T-helper 17 cell (primary cell): ENCODE results near the gene TRIM9. TPM values are rescaled to one million over a fixed set of nuclear protein-coding genes. Genes with fewer than 3 reads are reported as not detected.
"Not testable (repeated sequence)": the region's sequence is repeated elsewhere in the genome, so short reads cannot be mapped to it uniquely, and the experiment has no call there.

Experiments used
- ATAC-seq: fragments of 150-1000 bp; cut with Tn5 transposase; 2 replicates; pipeline ENCODE4 v1.10.0; 2021; ENCODE audit warnings: mild to moderate bottlenecking, moderate library complexity
- DNase-seq, 3 donors: peaks; one replicate each; pipeline versions ENCODE4 v3.0.0 to v3.0.0-alpha.2; 2020 to 2021
- H3K9me3 ChIP-seq: one replicate; pipeline ENCODE4 v1.7.0; 2013; ENCODE audit warnings: low read length, mild to moderate bottlenecking; ENCODE audit not compliant: control insufficient read depth, poor library complexity, severe bottlenecking
- H3K27ac Mint-ChIP-seq: one replicate; pipeline ENCODE4 v1.8.0; 2022; ENCODE audit warnings: mild to moderate bottlenecking, moderate library complexity, mixed read lengths
- H3K27me3 Mint-ChIP-seq: one replicate; pipeline ENCODE4 v1.8.0; 2022; ENCODE audit warnings: mixed read lengths
- H3K36me3 Mint-ChIP-seq: one replicate; pipeline ENCODE4 v1.8.0; 2022; ENCODE audit warnings: low read depth, mixed read lengths
- H3K4me1 Mint-ChIP-seq: one replicate; pipeline ENCODE4 v1.8.0; 2022; ENCODE audit warnings: mild to moderate bottlenecking, mixed read lengths
- H3K4me3 Mint-ChIP-seq: one replicate; pipeline ENCODE4 v1.8.0; 2022; ENCODE audit warnings: mild to moderate bottlenecking, moderate library complexity, mixed read lengths
- total RNA-seq, 4 donors: library from RNA in 2 of 4; stranded (reverse) in 2 of 4; gene quantifications; one replicate each; pipeline ENCODE4 v1.2.3 and lab custom pipeline; 2022 to 2026

TRIM9 gene
- total RNA-seq, 2 donors from 2014 or later, result 0.07 to 0.16 TPM

GRCh38 chr14:51002406-51002999 is 92.4 kb downstream of the TRIM9 start:
- H3K27ac Mint-ChIP-seq, result no peak overlapping the region

DNA sequence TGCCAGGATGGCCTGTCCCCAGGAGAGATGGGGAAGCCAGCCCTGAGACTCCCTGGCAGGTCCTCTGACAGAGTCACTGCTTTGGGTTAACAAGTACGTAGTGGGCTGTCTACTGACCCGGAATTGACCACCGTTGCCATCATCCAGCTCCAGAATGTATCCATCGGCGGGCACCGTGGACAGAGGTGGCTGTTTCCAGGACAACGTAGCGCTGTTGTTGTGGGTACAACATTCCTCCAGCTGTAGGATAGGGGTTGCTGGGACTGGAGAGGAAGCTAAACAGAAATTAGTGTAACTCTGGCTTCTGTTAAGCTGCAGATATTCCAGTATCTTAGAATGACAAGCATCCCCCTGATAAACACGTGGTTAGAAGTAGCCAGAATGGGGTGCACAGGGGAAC is 94.3 kb downstream of the TRIM9 start:
- no peaks in the 10 kb centered on the region for H3K36me3 Mint-ChIP-seq
- H3K9me3 ChIP-seq, result no peaks in the 10 kb centered on the region
- H3K4me3 Mint-ChIP-seq, result no peak overlapping the region
- H3K27me3 Mint-ChIP-seq, result peaks cover 17% of the 10 kb centered on the region
- H3K4me1 Mint-ChIP-seq, result peaks cover 2% of the 10 kb centered on the region
- DNase-seq (no peak), ATAC-seq (no peak)
- no peak overlapping the region for H3K27ac Mint-ChIP-seq

More at GRCh38 chr14:51002406-51002999, 92.4 kb downstream of the TRIM9 start:
- no peaks in the 10 kb centered on the region for H3K36me3 Mint-ChIP-seq
- H3K4me1 Mint-ChIP-seq, result peaks cover 2% of the 10 kb centered on the region
- H3K9me3 ChIP-seq, result no peaks in the 10 kb centered on the region
- peaks cover 16% of the 10 kb centered on the region for H3K27me3 Mint-ChIP-seq
- no peak for DNase-seq
- no peak for ATAC-seq
- H3K4me3 Mint-ChIP-seq, result no peak overlapping the region

DNA sequence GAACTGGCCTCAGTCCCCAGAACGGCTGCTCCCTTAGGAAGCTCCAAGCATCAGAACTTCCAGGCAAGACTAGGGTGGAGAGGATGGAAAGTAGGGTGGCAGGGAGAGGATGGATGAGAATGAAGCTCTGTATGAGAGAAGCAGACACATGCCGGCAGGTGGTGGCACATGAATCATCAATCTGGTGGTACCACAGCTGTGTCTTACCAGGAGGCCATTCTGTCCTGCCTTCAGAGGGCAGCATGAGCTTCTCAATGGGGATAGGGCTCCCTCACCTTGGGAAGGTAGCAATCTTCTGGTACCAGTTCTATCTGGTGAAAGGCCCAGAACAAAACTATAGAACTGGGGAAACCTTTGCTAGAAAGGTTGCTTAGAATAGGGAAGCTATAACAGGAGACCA is 95.2 kb downstream of the TRIM9 start:
- Mint-ChIP-seq H3K36me3 (no peaks in the 10 kb centered on the region), H3K27me3 (peaks cover 25% of the 10 kb centered on the region), H3K27ac (no peak overlapping the region), H3K4me1 (peaks cover 2% of the 10 kb centered on the region), H3K4me3 (no peak overlapping the region)
- DNase-seq (no peak), ATAC-seq (no peak)
- no peaks in the 10 kb centered on the region for H3K9me3 ChIP-seq

DNA sequence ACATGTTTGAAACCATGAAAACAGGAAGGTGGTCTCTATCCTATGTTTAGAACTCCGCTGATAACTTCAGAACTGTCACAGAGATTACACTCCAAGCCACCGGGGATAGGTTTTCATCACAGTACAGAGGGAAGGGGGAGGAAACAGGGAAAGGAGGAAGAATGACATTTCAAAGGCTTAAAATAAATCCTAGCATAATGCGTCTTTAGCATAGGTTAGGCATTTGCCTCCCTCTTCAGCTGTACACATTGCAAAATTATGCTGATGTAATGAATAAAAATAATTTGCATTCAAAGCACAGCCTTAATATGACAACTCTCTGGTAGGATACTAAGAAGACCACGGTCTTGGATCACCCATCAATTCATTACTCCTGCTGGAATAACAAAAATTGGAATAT is 96.3 kb downstream of the TRIM9 start:
- ATAC-seq, result no peak
- H3K4me3 Mint-ChIP-seq, result no peak overlapping the region
- no peak overlapping the region for H3K27ac Mint-ChIP-seq
- H3K27me3 Mint-ChIP-seq, result peaks cover 31% of the 10 kb centered on the region
- DNase-seq, result no peak
- H3K36me3 Mint-ChIP-seq, result no peaks in the 10 kb centered on the region
- H3K9me3 ChIP-seq, result no peaks in the 10 kb centered on the region
- H3K4me1 Mint-ChIP-seq, result peaks cover 2% of the 10 kb centered on the region

GRCh38 chr14:50997712-50998111 is 97.2 kb downstream of the TRIM9 start:
- ATAC-seq, result no peak
- Mint-ChIP-seq H3K27ac (no peak overlapping the region), H3K4me1 (peaks cover 2% of the 10 kb centered on the region), H3K27me3 (peaks cover 36% of the 10 kb centered on the region), H3K4me3 (no peak overlapping the region), H3K36me3 (no peaks in the 10 kb centered on the region)
- no peaks in the 10 kb centered on the region for H3K9me3 ChIP-seq
- DNase-seq, result no peak

DNA sequence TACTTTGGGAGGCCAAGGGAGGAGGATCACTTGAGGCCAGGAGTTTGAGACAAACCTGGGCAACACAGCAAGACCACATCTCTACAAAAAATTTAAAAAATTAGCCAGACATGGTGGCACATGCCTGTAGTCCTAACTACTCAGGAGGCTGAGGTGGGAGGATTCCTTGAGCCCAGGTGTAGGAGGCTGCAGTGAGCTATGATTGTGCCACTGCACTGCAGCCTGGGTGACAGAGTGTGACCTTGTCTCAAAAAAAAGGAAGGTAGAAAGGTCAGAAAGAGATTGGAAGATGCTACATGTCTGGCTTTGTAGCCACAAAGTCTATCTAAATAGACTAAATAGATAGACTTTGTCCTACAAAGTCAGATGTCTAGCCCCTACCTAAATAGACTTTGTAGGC is 100.7 kb downstream of the TRIM9 start:
- not testable (repeated sequence) for DNase-seq, H3K36me3 Mint-ChIP-seq, H3K27ac Mint-ChIP-seq, H3K9me3 ChIP-seq, H3K4me3 Mint-ChIP-seq, H3K4me1 Mint-ChIP-seq, ATAC-seq
- H3K27me3 Mint-ChIP-seq, result peaks cover 38% of the 10 kb centered on the region

- no peak overlapping the region for H3K4me3 Mint-ChIP-seq
- peaks cover 2% of the 10 kb centered on the region for H3K4me1 Mint-ChIP-seq
- ATAC-seq (no peak), DNase-seq (no peak)
- no peaks in the 10 kb centered on the region for H3K36me3 Mint-ChIP-seq
- H3K9me3 ChIP-seq, result no peaks in the 10 kb centered on the region
- no peak overlapping the region for H3K27ac Mint-ChIP-seq
- H3K27me3 Mint-ChIP-seq, result peaks cover 38% of the 10 kb centered on the region
These were observed 109.0 kb downstream of the TRIM9 start for GRCh38 chr14:50985859-50986331.

DNA sequence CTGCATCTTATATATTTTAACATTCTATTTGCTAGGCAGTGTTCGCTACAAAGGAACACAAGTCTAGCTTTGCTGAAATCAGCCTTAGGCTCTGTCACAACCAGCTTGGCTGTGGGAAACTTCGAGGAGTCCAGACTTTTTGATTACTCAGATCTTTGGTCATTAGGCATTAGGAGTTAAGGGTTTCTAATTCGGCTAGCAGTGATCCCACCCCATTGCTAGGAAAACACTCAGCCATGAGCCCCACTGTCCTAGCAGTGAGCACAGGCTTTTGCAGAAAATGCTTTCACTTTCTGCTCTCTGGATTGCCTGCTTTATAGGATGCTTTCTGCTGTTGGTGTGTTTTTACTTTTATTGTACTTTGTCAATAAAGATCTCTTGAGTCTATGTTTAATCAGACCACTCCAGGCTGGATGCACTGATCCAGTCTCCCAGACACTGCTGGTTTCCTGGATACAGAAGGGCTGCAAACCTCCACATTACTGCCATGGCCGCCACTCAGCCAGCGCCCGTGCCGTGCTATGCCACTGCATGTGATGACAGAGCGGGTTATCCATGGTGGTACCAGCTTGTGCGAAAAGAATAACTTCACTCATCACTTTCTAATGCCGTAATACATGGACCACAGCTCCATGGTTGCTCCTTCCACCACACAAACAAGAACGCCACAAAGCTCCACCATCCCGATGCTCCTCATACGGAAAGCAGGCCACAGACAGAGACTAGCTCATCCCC is 109.6 kb downstream of the TRIM9 start:
- Mint-ChIP-seq H3K4me3 (no peak overlapping the region), H3K27me3 (peaks cover 44% of the 10 kb centered on the region), H3K4me1 (peaks cover 2% of the 10 kb centered on the region), H3K27ac (no peak overlapping the region), H3K36me3 (no peaks in the 10 kb centered on the region)
- no peaks in the 10 kb centered on the region for H3K9me3 ChIP-seq
- ATAC-seq, result no peak
- DNase-seq, result no peak

DNA sequence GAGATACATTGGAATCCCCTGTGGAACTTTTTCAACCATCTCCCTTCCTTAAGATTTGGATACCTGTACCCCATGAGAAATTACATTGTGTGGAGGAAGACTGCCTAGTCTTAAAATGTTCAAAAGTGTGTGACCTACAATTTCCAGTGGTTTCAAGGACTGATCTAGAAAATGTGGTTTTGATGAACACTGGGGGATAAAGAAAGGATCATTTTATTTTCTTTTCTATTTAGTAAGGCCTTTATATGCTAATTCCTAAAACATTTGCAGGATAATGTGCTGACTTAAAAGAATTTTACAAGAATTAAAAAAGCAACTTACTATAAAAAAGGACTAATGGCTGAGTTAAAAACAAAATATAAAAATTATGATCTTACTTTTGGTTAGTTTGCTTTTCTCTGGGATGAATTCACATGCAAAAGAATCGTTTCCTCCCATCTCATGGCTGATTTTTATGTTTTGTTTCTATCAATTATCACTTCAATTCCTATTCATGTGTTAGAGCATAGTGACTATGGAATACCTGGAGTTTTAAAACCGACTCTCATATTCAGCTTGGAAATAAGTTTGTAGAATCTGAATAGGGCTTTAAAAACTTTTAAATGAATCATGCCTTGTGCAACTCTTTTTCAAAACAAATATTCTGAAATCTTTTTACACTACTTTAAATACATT is 110.7 kb downstream of the TRIM9 start:
- Mint-ChIP-seq H3K4me3 (no peak overlapping the region), H3K36me3 (no peaks in the 10 kb centered on the region), H3K4me1 (peaks cover 2% of the 10 kb centered on the region), H3K27ac (no peak overlapping the region), H3K27me3 (peaks cover 53% of the 10 kb centered on the region)
- H3K9me3 ChIP-seq, result no peaks in the 10 kb centered on the region
- ATAC-seq (no peak), DNase-seq (no peak)

DNA sequence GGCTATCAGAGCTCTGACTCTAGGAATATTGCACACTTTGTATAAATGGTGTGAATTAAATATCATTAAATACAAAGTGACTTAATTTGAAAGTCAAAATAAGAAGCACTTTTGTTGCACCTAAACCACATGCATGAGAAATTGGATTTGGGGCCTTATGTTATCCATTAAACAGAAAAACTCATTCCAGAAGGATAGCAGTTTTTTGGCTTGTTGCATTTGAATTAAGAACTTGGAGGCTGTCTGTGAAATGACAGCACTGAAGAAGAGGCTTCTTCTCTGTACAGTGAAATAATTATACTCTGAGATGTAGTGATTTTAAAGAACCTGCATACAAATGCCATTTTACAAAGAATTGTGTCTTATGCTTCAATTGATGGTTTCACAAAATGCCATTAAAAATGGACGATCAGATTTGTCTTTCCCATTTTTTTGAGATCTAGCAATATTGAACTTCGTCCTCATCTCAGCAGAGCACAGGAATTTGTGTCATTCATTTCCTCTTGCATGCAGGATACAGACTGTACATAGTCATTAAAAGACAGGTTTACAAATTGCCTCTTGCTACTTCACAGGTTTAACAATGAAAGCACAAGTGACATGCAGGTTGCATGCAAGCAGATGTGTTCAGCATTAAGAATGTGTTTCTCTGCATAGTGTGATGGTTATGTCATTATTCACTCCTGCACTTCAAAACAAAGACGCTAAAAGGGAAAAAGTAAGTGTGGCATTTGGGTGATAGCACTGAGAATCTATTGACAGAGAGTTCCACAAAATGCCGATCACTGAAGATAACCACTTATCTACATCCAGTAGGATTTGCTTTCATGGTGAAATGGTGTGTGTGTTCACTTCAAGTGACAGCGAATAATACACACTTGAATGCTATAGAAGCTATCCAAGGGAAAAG is 114.7 kb downstream of the TRIM9 start:
- H3K27me3 Mint-ChIP-seq, result peaks cover 57% of the 10 kb centered on the region
- DNase-seq (no peak), ATAC-seq (no peak)
- no peaks in the 10 kb centered on the region for H3K4me1 Mint-ChIP-seq
- no peaks in the 10 kb centered on the region for H3K9me3 ChIP-seq
- no peak overlapping the region for H3K4me3 Mint-ChIP-seq
- no peaks in the 10 kb centered on the region for H3K36me3 Mint-ChIP-seq
- H3K27ac Mint-ChIP-seq, result no peak overlapping the region

- H3K27ac Mint-ChIP-seq, result no peak overlapping the region
- no peaks in the 10 kb centered on the region for H3K36me3 Mint-ChIP-seq
- H3K27me3 Mint-ChIP-seq, result peaks cover 65% of the 10 kb centered on the region
- no peak overlapping the region for H3K4me3 Mint-ChIP-seq
- H3K9me3 ChIP-seq, result no peaks in the 10 kb centered on the region
- no peak for ATAC-seq
- DNase-seq, result no peak
- no peaks in the 10 kb centered on the region for H3K4me1 Mint-ChIP-seq
These were observed 116.0 kb downstream of the TRIM9 start for GRCh38 chr14:50978888-50979287.

GRCh38 chr14:50978529-50978871 is 116.4 kb downstream of the TRIM9 start:
- Mint-ChIP-seq H3K4me1 (no peaks in the 10 kb centered on the region), H3K27ac (no peak overlapping the region), H3K36me3 (no peaks in the 10 kb centered on the region), H3K4me3 (no peak overlapping the region), H3K27me3 (peaks cover 65% of the 10 kb centered on the region)
- ATAC-seq (no peak), DNase-seq (no peak)
- no peaks in the 10 kb centered on the region for H3K9me3 ChIP-seq
